GM12892 (cell line): ENCODE measurements around the gene PACRGL.
"Not testable (repeated sequence)": the region's sequence is repeated elsewhere in the genome, so short reads cannot be mapped to it uniquely, and the experiment has no call there.

ENCODE experiments used
- DNase-seq: peaks from one replicate; pipeline ENCODE4 v3.0.0; 2011; ENCODE audit not compliant: insufficient read length
- FAIRE-seq: peaks from 2 replicates; lab custom pipeline; 2011; peaks lifted over from hg19 to GRCh38; lab: Jason Lieb, UNC
- POLR2A ChIP-seq: IDR thresholded peaks from 2 replicates; pipeline ENCODE4 v1.6.1; 2011; ENCODE audit warnings: low read depth, low read length, control low read depth
- POLR2AphosphoS5 ChIP-seq: IDR thresholded peaks from 2 replicates; pipeline ENCODE4 v1.6.1; 2011; ENCODE audit warnings: low read depth, low read length, control low read depth
- TAF1 ChIP-seq: IDR thresholded peaks from 2 replicates; pipeline ENCODE4 v1.6.1; 2011; ENCODE audit warnings: low read depth, mild to moderate bottlenecking, control low read depth, low read length, borderline replicate concordance

The PACRGL gene

DNA sequence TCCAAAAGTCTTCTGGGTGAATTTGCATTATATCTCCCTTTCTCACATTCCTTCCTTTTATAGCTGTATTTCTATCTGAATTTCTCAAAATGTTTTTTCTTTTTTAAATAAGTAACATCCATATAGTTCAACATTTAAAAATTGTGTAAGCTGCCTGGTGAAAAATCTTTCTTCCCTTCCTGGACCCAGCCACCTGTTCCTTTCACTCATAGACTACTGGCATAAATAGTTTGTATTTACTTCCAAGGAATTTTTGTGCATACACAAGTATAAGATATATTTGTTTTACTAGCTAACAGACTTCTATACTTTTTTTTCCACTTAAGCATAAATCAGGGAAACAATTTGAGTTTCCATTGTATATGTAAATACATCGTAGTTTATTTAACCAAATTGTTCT is 35.7 kb downstream of the PACRGL start:
- DNase-seq (no peak), FAIRE-seq (no peak)
- TF ChIP-seq TAF1 (no peak), POLR2AphosphoS5 (no peak), POLR2A (no peak)

DNA sequence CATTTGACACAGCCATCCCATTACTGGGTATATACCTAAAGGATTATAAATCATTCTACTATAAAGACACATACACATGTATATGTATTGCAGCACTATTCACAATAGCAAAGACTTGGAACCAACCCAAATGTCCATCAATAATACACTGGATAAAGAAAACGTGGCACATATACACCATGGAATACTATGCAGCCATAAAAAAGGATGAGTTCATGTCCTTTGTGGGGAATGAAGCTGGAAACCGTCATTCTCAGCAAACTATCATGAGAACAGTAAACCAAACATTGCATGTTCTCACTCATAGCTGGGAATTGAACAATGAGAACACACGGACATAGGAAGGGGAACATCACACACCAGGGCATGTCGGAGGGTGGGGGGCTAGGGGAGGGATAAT is 45.7 kb downstream of the PACRGL start:
- not testable (repeated sequence) for FAIRE-seq, DNase-seq

DNA sequence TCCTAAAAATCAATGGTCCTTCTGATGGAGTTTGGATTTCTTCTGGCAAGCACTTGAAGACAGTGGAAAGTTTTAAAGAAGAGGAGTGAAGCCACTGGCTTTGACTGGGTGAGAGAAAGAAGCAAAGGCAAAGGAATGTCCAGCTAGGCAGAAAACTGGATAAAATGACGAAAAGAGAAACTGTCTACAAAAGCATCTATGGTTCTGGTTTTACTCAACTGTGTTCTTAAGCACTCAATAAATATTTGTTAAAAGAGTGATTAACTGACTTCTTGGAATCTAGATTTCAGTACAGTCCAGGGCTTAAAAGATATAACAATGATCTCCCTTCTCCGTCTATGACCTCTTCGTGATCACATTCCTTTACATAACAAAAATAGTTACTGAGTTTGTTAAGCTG is 52.4 kb downstream of the PACRGL start:
- FAIRE-seq = no peak
- no peak for DNase-seq
- TF ChIP-seq TAF1 = no peak
- no peak for TF ChIP-seq POLR2AphosphoS5
- TF ChIP-seq POLR2A = no peak

DNA sequence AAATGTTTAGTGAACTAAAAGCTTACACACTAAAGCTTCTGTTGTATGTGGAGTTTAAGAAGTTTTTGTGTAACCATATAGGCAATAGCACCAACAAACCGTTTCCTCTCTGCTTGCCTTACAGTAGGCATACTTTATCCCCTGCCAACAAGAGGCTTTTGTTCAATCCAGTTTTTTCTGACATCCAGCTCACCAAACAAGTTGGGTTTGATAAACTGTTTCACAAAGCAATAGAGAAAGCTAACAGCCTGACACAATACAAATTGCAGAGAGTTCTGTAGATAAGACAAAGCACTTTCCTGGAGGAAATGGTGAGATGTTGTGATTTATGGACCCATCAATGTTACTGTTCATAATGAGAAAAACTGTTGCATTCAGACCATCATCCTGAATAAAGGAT is 53.8 kb downstream of the PACRGL start:
- DNase-seq (no peak), FAIRE-seq (no peak)
- TF ChIP-seq TAF1 (no peak), POLR2AphosphoS5 (no peak), POLR2A (no peak)

DNA sequence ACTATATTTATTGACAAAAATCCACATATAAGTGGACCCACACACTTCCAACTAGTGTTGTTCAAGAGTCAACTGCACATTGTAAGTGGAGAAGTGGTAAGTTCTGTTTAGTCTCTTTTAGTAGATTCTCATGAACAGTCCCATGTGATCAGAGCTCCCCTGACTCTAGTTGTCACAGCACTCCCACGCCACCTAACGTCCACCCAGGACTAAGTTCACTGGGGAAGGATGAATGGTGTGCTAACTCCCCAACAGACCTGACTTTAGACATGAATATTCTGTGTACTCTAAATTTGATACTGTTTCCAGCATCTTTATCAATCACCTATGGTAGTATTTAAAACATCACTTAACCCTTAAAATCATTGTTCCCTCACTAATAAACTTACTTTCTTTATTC is 59.8 kb downstream of the PACRGL start:
- DNase-seq (no peak), FAIRE-seq (no peak)
- TF ChIP-seq POLR2A (no peak), TAF1 (no peak), POLR2AphosphoS5 (no peak)

DNA sequence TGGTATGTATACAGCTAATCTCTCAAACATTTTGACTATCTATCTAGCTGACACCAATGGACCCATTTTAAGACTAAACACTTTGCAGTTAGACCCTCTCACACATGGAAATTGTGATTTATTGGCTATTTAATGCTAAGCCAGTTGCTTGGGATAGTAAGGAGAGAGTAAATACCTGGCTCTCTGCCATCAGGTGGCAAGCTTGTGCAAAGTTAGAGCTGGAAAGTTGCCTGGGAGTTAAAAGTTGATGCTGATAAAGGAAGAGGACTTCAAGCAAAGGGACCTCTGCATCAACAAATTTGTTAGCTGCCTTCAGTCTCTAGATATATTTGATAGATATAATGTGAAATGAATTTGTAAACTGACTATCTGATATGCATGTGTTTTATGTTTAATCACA is 61.1 kb downstream of the PACRGL start:
- FAIRE-seq (no peak), DNase-seq (no peak)
- TF ChIP-seq POLR2AphosphoS5 (no peak), POLR2A (no peak), TAF1 (no peak)

DNA sequence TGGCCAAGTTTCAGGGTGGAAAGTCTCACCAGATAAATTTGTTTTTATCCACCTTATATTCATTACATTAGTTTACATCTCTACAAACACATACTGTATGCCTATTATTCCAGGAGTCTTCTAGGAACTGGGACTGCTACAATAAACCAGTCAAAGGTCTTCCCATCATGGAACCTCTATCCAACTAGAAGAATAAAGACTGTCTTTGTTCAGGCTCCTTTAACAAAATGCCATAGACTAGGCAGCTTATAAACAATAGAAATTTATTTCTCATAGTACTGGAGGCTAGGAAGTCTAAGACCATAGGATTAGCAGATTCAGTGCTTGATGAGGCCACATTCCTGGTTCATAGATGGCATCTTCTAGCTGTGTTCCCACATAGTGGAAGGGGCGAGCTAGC is 61.6 kb downstream of the PACRGL start:
- FAIRE-seq = no peak
- no peak for DNase-seq
- TF ChIP-seq POLR2A (no peak), POLR2AphosphoS5 (no peak), TAF1 (no peak)

DNA sequence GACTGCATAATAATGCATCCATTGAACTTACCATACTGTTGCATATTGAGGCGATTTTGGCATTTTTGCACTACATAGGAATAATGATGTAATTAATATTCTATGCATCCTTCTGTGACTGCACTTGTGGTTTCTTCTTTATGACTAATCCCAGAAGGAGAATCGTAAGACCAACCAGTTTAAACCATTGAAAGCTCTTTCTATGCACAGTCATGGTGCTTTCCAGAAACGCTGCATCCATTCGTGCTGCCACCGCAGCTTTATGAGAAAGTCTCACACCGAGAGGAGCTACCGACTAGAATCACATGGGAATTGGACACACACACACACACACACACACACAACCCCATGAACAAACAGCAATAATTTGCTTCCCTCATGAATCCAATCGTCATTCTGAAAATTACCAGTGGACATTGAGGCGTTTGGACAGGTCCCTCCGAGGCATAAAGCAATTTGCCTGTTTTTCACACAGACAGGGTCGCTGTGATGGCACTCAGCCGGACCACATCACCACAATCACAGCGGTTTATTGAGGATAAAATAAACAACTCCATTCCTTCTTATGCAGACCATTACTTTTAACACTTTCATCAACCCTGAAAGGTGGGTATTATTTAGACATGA is 64.2 kb downstream of the PACRGL start:
- FAIRE-seq (no peak), DNase-seq (no peak)
- TF ChIP-seq POLR2AphosphoS5 = no peak
- no peak for TF ChIP-seq TAF1
- no peak for TF ChIP-seq POLR2A

DNA sequence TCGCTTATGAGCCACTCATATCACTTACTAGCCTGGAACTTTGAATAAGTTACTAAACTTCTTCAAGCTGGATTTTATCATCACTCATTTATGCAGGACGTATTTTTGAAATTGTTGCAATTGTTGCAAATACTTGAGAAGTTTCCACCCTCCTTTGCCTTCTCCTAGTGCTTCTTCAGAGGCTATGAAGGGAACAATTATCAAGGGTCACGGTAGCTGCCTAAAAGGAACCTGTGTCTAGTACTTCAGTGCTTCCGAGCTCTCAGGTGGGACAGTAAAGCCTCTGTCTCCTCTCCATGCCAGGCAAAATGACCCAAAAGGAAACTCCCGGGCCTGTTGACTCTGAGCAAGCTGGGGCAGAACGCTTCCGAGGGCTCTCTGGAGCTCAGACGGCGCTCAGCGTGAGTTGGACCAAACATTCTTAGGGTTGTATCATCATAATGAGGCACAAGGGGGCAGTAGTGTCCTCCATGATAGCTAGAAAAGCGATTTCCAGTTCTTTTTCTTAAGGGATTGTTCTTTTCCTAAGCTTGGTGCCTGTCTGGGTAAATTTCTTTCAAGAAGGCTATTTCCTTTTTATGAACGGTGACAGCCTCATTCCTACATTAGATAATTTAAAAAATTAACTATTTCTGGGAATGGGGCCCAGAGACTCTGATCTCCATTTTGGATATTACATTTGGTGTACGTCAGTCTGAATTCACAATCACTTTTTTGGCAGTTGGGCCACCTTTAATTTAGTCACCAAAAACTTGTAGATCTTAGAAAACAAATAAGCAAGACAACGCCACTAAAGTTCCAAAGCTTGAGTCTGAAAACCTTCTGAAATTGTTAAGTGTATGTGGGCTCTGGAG is 73.1 kb downstream of the PACRGL start:
- DNase-seq = peak; percentile 1
- no peak for TF ChIP-seq POLR2AphosphoS5
- FAIRE-seq = peak; percentile 67

DNA sequence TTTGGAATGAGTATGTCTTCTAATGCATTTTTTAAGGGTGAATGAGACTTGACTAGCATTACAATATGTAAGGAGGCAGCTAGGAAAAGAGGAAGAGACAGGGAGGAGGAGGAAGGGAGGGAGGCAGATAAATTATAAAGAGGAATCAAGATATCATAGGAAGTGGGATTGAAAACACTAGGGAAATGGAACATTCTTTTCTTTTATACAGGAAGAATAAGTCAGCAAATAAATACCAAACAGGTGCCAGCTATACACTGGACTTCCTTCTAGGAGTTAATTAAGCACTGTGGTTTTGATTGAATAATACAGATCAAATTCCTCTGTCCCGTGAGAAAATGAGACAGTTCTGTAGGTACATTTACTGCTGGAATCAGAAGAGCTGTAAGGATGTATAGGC is 78.6 kb downstream of the PACRGL start:
- DNase-seq (no peak), FAIRE-seq (no peak)
- TF ChIP-seq TAF1 (no peak), POLR2A (no peak), POLR2AphosphoS5 (no peak)

DNA sequence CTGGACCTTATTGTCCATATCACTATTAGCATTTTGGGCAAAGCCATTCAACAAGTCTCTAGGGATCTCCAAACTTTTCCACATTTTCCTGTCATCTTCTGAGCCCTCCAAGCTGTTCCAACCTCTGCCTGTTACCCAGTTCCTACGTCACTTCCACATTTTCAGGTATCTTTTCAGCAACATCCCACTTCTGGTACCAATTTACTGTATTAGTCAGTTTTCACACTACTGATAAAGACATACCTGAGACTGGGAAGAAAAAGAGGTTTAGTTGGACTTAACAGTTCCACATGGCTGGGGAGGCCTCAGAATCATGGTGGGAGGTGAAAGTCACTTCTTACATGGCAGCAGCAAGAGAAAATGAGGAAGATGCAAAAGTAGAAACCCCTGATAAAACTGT is 82.9 kb downstream of the PACRGL start:
- not testable (repeated sequence) for FAIRE-seq

DNA sequence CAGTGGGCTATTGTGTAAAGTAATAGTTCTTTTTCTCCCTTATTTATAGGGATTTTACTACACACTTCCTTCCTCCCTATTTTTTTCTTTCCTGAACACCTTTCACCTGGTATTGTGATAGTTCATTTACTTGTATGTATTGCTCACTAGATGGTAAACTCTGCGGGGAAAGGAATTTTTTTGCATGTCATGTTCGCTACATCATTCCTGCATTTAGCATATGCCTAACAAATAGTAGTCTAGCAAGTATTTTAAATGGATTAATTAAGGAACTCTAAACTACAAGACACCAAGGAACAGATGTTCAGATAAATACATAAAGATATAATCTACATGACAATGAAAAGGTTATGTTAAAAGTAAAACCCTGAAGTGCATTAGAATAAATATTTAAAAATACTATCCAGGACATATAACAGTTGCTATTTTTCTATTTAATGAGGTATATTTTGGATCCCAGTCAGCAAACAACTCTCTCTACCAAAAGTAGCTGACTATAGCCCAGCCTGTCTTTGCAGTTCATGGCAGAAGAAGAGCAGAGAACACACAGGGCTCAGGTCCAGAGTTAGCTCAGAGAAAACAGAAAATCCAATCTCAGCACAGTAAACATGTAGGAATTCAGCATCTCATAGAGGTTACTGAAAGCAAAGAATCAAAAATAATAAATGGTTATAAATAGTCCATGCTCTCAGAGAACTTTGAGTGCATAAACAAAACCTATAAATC is 87.8 kb downstream of the PACRGL start:
- TF ChIP-seq POLR2AphosphoS5 = no peak
- no peak for DNase-seq
- FAIRE-seq = no peak

More for the DNA sequence above, 82.9 kb downstream of the PACRGL start:
- DNase-seq = not testable (repeated sequence)
